ENCODE results near the gene MOB3B.

MOB3B gene

GRCh38 chr9:27394154-27394825 lies 135.3 kb downstream of the MOB3B start:
- no peaks in the 10 kb centered on the region for H3K27me3 ChIP-seq
- no peak overlapping the region for H3K4me3 ChIP-seq (ENCODE audit: low read depth in 1 of 2, low read length in 1 of 2)
- no peaks in the 10 kb centered on the region for H3K4me1 ChIP-seq (ENCODE audit: control insufficient read depth in 1 of 2, insufficient read depth in 1 of 2, low read depth in 1 of 2, low read length in 1 of 2)
- no peaks in the 10 kb centered on the region for H3K9me3 ChIP-seq
- H3K27ac ChIP-seq = no peak overlapping the region
- H3K36me3 ChIP-seq = no peaks in the 10 kb centered on the region
- TF ChIP-seq CTCF (IDR thresholded peaks at IDR 0.05) = no peak

GRCh38 chr9:27393054-27393846 lies 136.4 kb downstream of the MOB3B start:
- Histone ChIP-seq H3K36me3 (no peaks in the 10 kb centered on the region), H3K4me3 (ENCODE audit: low read depth in 1 of 2, low read length in 1 of 2) (no peak overlapping the region), H3K27me3 (no peaks in the 10 kb centered on the region), H3K4me1 (ENCODE audit: control insufficient read depth in 1 of 2, insufficient read depth in 1 of 2, low read depth in 1 of 2, low read length in 1 of 2) (no peaks in the 10 kb centered on the region), H3K9me3 (no peaks in the 10 kb centered on the region), H3K27ac (no peak overlapping the region)
- no peak for TF ChIP-seq CTCF (IDR thresholded peaks at IDR 0.05)

- Histone ChIP-seq H3K9me3 (no peaks in the 10 kb centered on the region), H3K36me3 (no peaks in the 10 kb centered on the region), H3K4me1 (ENCODE audit: control insufficient read depth in 1 of 2, insufficient read depth in 1 of 2, low read depth in 1 of 2, low read length in 1 of 2) (no peaks in the 10 kb centered on the region), H3K27me3 (no peaks in the 10 kb centered on the region), H3K27ac (no peak overlapping the region), H3K4me3 (ENCODE audit: low read depth in 1 of 2, low read length in 1 of 2) (no peak overlapping the region)
- TF ChIP-seq CTCF (IDR thresholded peaks at IDR 0.05) = no peak
These were observed 137.2 kb downstream of the MOB3B start for GRCh38 chr9:27392451-27392850.

- Histone ChIP-seq H3K27me3 (no peaks in the 10 kb centered on the region), H3K9me3 (no peaks in the 10 kb centered on the region), H3K4me1 (ENCODE audit: control insufficient read depth in 1 of 2, insufficient read depth in 1 of 2, low read depth in 1 of 2, low read length in 1 of 2) (no peaks in the 10 kb centered on the region), H3K36me3 (no peaks in the 10 kb centered on the region), H3K27ac (no peak overlapping the region), H3K4me3 (ENCODE audit: low read depth in 1 of 2, low read length in 1 of 2) (no peak overlapping the region)
- no peak for TF ChIP-seq CTCF (IDR thresholded peaks at IDR 0.05)
These were observed 138.3 kb downstream of the MOB3B start for GRCh38 chr9:27391040-27391895.

GRCh38 chr9:27388150-27388549 lies 141.5 kb downstream of the MOB3B start:
- Histone ChIP-seq H3K27ac (no peak overlapping the region), H3K4me1 (ENCODE audit: control insufficient read depth in 1 of 2, insufficient read depth in 1 of 2, low read depth in 1 of 2, low read length in 1 of 2) (no peaks in the 10 kb centered on the region), H3K9me3 (no peaks in the 10 kb centered on the region), H3K27me3 (no peaks in the 10 kb centered on the region), H3K36me3 (no peaks in the 10 kb centered on the region), H3K4me3 (ENCODE audit: low read depth in 1 of 2, low read length in 1 of 2) (no peak overlapping the region)
- TF ChIP-seq CTCF (IDR thresholded peaks at IDR 0.05) = no peak
